NCI-H748 treated with DMSO at 0.1 percent for 48 hours (cell line): ENCODE results near the gene ARMC3.
A peak's percentile ranks its signal among the peaks of the same experiment; 100 is the strongest.

ENCODE experiments used
- DNase-seq: peaks from one replicate; lab custom pipeline; 2025; lab: John Stamatoyannopoulos, UW

The ARMC3 gene

DNA sequence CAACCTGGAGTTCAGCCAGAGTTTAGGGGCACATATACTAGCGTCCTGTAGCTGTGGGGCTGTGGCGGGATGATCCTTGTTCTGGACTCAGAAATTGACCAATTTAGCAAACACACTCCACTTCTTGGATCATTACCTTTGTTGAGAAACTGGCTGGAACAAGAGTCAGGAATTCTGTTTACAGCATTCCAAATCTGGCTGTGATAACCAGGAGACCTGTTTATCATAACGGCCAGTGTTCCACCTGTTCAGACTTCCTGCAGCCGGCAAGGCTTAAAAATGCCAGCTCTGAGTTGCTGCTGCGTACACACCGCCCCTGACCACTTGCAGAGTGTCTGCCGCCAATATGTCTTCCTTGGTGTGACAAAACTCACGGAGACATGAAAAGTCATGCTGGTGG is 64.8 kb downstream of the ARMC3 start:
- no peak for DNase-seq

DNA sequence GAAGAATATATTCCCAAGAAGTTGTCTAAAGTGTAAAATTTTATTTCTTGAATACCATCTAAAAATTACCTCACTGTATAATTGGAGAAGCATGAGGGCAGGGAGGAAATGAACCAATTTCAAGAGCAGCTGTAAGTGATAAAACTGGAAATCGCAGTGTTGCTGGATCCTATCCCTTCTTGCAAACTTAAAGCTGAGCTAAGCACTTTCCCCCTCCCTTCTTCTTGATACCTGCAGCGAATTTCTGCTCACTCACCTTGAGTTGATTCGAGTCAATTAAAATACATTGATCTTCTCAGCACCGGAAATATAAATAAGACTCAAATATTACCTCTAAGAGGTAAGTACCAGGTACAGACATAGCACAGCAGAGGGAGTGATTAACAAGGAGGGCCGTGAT is 65.5 kb downstream of the ARMC3 start:
- DNase-seq: no peak

DNA sequence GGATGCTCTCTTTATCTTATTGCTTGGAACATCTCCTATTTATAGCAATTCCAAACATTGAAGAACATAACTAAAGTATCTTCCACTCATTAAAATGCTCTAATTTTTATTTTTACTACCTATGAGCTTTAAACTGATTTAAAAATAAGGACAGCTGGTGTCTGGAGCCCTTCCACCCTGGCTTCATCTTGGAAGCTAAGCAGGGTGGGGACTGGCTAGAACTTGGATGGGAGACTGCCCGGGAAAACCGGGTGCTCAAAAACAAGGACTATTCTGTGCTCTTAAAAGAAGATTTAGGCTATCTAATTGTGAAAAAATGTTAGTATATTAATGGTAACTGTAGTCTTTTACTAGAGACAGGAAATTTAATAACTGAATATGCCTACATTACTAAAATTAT is 69.2 kb downstream of the ARMC3 start:
- DNase-seq: no peak

DNA sequence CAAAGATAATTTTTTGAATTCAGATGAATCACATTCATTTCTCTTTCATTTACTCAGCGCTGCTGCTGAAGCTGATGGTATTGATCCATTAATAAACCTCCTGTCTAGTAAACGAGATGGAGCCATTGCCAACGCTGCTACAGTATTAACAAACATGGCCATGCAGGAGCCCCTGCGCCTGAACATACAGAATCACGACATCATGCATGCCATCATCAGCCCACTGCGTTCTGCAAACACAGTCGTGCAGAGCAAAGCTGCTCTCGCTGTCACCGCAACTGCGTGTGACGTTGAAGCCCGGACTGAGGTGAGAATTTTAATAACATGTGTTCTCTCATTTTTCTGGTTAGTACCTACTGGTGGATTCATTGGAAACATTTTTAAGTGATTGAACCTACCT is 70.2 kb downstream of the ARMC3 start:
- peak; percentile 3 for DNase-seq

DNA sequence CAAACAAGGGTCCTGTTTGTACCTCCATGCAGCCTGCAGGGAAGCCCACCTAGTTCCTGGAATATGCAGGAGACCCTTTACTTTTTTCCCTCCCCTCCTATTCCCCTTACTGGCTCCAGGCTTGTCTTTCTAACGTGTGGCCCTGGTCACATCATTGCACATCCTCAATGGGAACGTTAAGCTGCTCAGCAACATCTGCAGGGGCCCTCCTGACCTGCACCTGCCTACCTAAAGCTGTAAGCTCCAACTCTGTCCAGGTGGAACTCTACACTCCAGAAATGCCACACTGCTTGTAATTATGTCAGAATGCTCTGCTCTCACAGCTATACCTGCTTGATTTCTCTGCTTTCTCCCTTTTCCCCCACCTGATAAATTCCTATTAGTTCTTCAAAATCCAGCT is 72.1 kb downstream of the ARMC3 start:
- DNase-seq: no peak

DNA sequence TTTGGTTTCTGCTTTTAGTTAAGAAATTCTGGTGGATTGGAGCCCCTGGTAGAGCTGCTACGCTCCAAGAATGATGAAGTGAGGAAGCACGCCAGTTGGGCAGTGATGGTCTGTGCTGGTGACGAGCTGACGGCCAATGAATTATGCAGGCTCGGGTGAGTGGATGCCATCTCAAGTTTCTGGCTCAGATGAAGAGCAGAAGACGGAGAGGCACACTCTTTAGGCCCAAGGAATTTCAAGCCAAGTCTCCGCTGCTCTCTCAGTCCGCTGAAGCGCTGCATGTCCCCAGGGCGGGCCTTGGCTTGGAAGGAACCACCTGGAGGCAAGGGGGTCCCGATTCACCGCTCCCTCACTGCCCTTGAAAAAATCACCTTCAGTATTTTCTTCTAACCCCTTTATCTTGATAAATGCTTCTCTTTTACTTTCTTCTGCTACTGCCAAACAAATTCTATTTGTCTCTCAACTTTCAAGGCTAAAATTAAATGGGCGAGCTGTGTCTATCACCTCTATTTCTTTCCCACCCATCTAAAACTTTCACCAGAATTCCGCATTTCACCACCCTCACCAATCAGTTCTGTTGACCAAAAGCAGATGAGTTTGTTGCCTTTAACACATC is 74.2 kb downstream of the ARMC3 start:
- DNase-seq: no peak

DNA sequence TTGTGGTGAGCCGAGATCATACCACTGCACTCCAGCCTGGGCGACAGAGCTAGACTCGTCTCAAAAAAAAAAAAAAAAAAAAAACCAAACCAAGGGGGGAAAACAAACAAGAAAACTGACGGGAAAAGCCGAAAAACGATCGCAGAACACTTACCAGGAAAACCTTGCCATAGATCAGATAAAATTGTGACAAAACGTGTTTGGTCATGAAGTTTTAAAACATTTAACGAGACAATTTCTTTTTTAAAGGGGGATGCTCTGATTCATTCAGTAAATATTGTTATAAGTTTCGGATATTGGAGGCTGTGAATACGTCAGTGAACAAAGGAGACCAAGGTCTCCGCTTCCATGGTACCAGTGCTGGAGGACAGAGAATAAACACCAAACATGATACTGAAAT is 77.3 kb downstream of the ARMC3 start:
- DNase-seq: no peak

DNA sequence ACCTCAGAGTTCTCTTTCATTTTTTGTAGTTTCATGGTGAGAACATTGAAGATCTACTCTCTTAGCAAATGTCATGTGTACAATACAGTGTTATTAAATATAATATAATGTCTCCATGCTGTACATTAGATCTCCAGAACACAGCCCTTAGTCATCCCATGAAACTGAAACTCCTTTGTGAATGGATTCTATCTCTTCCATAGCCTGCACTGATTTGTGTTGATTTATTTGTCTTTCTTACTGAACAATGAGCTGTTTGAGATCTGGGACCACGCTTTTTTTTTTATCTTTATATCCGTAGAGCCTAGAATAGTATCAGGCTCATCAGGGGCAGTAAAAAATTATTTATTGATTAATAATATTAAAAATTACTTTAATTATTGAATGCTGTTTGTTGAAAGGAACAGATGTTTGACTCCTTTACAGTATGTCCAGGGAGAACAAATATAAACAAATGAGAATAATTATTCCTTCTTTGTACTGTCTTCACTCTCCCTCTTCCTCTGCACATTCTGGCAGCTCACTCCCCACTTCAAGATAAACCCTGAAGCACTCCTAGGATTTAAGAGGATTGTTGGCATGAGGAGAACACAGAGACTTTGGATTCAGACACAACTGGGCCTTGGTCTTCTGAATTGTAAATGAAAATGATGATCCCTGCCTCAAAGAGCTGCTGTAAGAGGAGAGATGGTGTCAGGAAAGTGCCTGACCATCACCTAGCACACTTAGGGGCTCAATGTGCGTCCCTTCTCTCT is 85.9 kb downstream of the ARMC3 start:
- DNase-seq: no peak

DNA sequence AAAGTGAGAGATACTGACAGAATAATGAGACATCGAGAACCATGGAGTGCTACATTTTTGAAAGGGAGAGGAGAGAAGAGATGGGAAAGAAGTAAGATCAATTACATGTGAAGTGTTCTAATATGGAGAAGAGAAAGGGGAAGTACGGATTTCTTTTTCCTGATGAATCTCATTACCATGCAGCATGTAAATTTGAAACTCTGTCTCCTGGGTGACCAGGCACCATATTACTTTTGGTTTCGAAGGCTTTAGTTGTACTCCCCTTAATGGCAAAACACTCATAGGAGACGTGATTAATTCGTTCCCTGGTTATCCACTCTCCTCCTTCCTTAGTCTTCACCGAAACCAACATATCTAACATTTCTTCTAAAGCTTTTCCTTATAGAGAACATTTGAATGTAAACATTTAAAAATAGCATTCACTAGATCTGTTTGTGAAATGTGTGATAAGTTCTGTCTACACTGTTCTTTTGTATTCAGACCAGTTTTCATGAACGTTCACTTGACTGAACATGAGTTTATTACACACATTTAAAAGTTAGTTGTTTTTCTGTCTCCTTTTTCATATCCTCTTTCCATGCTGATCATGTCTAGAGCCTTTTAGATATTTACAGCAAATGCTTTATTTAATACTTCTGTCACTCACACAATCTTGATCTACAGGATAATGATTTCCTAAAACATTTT is 87.3 kb downstream of the ARMC3 start:
- no peak for DNase-seq

DNA sequence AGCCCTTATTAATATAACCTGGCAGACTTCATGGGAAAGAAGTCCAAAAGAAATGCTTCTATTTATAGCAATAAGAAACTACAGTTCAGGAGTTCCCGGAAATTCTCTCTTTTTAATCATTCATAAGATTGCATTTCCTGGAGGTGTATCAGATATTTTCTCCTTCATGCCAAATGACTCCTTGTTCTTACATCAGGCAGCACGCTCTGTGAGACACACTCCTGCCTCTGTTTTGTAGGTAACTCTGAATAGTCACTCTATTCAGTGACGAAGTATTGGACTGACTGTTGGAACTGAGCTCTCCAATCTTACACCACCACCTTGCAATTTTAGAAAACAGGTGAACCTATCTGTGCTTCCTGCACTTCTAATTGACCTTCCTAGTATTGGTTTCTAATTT is 88.8 kb downstream of the ARMC3 start:
- DNase-seq: no peak

DNA sequence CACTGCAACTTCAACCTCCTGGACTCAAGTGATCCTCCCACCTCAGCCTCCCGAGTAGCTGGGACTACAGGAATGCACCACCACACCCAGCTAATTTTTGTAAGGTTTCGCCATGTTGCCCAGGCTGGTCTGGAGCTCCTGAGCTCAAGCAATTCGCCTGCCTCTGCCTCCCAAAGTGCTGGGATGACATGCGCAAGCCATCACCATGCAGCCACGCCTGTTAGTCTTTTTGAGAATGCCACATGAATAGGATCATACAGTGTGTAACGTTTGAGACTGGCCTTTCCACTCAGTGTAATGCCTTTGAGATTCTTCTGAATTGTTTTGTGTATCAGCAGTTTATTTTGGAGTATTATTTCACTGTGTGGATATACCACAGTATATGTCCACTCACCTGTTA is 91.8 kb downstream of the ARMC3 start:
- no peak for DNase-seq

DNA sequence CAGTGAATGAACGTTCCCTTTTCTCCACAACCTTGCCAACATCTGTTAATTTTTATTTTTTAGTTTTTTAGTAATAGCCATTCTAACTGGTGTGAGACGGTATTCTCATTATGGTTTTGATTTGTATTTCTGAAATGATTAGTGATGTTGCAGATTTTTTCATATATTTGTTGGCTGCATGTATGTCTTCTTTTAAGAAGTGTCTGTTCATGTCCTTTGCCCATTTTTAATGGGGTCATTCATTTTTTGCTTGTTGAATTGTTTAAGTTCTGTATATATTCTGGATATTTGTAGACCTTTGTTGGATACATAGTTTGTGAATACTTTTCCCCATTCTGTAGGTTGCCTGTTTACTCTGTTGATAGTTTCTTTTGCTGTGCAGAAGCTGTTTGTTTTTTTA is 93.6 kb downstream of the ARMC3 start:
- DNase-seq: no peak

DNA sequence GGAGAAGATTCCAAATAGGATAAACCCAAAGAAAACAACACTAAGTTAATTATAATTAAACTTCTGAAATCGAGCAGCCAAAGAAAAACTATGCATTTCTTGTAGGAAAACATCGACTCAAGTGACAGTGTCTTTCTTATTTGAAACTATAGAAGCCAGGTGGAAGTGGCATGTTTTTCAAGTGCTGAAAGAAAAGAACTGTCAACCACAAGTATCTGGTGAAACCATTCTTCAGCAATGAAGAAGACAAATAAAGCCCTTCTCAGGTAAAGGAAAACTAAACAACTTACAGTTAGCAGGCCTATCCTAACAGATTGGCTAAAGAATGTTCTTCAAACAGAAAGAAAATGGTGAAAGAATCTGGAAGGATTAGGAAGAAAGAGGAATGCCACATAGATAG is 96.1 kb downstream of the ARMC3 start:
- no peak for DNase-seq

DNA sequence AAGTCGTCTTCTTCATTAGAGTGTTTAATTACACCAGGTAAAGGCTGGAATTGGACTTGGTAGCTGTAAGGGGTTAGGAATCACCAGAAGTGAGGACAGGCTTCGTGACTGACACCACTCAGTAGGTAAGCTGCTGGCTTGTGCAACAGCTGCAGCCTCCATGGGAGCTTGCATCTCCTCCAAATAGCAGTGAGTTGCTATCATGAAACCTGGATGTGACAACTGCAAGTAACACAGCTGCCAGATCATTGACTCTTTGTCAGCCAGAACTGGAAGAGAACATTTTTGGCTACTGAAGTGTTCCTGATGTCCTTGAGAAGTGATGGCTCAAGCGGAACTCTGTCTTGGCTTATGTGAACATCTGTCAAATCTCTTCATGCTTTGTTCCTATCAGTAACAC is 103.5 kb downstream of the ARMC3 start:
- no peak for DNase-seq

DNA sequence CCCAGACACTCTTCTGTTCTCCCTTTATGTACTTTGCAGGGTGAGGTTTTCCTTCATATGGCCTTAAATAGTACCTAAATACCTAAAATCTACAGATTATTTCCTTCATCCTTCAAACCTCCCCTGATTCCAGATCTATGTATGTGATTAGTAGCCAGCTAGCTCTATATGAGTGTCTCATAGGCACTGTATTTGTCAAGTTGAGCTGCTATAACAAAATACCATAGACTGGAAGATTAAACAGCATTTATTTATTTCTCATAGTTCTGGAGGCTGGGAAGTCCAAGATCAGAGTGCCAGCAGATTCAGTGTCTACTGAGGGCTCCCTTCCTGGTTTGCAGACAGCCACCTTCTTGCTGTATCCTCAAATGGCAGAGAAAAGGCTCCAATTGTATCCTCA is 106.9 kb downstream of the ARMC3 start:
- no peak for DNase-seq

DNA sequence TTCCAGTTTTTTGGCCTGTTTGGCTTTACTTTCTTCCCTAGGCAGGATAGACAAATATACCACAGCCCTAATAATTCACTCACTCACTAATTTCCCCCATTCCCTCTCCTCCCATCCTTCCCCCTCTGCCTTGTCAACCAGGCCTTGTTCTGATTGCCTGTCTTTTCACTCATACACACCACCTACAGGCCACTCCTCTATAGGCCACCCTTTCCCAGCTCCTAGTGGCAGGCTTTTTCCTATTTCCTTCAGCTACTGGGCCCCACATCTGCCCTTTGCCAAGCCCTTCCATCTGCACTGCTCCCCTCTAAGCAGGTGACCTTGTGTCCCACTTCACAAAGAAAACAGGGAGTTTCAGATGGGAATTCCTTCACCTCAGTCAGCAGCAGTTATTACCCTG is 107.7 kb downstream of the ARMC3 start:
- no peak for DNase-seq

DNA sequence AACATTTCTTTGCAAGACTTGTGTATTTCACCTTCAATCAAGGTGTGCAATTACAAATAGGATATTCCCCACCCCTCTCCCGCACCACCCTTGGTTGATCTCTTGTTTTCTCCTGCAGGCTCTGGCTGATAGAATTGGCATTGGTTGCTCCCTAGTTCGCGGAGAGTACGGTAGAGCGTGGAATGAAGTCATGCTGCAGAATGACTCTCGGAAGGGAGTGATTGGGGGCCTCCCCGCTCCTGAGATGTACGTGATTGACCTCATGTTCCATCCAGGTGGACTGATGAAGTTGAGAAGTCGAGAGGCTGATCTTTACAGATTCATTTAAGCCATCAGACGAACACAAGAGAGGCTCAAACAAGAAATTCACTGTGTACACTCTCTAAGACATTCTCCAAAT is 109.3 kb downstream of the ARMC3 start:
- DNase-seq: no peak

DNA sequence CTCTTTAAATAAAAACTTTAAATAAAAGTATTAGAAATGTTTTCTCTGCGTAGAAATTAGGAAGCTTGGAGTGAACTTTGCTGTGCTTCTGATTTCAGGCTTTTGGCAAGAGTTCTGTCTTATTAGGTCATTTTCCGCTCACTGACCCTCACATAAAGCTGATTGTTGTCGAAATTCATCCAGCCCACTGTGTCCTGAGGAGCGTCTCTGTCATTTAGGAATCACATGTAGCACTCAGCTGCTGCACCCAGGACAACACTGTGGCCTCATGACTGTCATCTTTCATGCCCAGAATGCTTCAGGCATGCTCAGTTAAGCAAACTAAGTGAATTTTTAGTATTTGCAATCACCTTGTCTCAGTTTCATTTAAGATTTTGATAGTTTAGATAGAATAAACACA is 109.7 kb downstream of the ARMC3 start:
- DNase-seq: no peak

DNA sequence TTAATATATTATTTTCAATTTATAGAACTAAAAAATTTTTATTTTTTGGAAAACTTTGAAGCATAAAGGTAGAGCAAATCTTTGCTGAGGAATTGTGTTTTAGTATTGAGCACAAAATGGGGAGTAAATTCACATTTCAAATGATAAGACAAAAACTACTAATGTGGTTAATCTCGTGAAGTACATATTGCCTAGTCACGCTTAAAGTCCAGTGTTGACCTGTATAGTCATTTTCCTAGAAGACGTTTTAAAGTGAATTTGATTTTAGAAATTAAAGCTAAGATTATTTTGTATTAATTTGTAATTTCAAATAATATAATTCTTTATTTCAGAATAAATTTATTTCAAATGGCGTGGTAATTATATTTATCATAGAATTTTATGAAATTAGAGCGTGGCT is 110.3 kb downstream of the ARMC3 start:
- no peak for DNase-seq

DNA sequence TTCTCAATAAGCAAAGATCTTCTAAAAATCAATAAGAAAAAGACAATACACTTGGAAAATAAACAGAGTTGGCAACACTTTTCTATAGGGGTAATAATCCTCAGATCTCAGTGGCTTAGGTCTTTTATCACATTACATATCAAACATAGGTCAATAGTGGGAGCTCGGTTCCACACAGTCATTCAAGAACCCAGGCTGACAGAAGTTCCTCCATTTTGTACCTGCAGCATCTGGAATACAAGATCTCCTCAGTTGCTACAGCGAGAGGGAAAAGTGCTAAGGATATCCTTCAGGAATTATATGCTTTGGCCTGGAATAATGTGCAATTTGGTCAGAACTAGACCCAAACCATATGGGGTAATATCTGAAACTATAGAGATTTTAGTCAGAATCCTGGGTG is 112.1 kb downstream of the ARMC3 start:
- DNase-seq: no peak

DNA sequence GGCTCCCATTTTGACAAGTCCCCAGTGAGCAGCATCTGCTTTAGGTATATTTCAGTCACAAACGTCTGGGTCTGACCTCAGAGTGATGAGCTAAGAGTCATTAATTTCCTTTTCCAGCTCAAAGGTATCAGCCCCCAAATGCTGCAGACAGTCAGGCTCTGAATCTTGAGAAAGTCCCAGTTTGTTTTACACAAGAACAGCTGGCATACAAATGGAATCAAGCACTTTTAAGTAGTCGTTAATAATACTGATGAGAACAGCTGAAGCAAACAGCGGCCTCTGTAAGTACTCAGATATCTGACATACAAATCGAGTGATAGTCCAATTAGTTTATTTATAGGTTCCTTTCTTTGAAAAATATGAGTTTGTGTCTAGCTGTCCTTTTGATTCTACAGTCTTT is 118.2 kb downstream of the ARMC3 start:
- no peak for DNase-seq

DNA sequence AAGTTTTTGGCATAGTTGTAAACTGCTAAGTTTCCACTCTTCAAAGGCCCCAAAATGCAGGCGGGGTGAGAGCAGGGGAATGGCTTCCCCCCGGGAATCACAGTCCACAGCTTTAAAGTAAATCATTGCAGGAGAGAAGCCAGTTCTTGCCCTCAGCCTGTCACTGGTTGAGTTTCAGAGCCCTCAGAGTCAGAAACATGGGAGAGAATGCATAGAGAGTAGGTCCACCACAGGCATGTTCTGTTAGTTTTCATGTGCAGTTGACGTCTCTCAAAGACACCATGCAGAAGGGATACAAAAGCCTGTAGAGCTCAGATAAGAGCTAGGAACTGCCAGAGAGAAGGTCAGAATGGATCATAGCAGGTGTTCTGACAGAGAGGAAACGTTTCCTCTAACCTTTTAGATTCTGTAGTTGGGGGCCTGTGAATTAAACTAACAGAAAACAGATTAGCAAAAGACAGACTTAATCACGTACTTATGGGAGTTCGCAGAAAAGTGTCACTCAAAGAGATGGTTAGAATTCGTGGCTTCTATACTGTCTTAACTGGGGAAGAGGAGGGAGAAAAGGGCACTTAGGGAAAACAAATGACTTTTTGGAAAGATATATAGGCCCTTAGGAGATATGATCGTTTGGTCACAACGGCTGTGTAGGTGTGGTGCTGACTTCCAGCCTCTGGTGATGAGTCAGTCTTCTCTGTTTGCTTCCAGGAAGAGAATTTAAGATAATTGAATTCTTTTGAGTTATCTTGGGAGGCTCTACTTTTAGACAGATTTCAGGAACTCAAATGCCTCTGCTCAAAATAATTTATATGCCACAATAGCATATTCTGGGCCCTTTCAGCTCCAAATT is 119.6 kb downstream of the ARMC3 start:
- no peak for DNase-seq

DNA sequence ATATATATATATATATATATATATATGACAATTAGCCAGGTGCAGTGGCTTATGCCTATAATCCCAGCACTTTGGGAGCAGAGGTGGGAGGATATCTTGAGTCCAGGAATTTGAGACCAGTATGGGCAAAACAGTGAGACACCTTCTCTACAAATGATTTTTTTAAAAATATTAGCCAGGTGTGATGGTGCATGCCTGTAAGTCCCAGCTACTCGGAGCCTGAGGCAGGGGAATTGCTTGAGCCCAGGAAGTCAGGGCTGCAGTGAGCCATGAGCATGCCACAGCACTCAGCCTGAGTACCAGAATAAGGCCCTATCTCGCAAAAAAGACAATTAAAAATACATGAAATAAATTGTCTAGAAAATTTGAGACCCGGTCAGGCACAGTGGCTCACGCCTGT is 120.3 kb downstream of the ARMC3 start:
- DNase-seq: no peak
